HG03575 (cell line): ENCODE data around the gene KCNA10.

Experiments used
- ATAC-seq: cut with Tn5 transposase; IDR thresholded peaks from one replicate; pipeline ENCODE4 v1.9.1; 2021; ENCODE audit not compliant: unreplicated experiment, insufficient number of reproducible peaks, low FRiP score; ENCODE audit errors: extremely low read depth

The KCNA10 gene

DNA sequence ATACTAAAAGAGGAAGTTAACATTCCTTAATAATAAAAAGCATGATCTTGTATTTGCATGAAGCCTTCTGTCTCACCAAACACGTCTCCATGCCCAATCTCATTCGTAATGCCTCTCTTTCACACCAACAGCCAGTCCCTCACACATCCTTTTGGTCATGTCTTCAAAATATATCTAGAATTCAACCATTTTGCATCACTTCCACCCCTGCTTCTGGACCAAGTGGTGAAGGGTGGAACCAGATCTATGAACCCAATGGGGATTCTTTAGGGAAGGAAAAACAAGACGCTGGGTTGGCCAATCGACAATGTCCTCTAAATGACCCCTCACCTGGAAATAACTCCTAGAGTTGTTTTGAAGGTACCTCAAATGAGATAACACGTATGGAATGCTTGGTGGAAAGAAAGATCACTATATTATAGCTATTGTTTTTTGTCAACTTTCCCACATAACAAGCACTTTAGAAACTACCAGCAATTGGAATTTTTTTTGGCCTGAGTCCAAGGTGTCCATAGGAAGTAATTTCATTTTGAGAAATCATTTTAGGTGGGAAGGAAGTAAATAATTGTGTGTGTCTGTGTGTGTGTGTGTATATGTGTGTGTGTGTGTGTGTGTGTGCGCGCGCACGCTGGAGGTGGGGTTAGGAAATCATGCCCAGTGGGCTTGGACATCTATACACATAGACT is at the start of gene KCNA10:
KCNA10 (minus strand) TSS at position 51 of the 686 bp plus-strand sequence. CDS start 388 bp downstream, outside the sequence.
- no peak for ATAC-seq

DNA sequence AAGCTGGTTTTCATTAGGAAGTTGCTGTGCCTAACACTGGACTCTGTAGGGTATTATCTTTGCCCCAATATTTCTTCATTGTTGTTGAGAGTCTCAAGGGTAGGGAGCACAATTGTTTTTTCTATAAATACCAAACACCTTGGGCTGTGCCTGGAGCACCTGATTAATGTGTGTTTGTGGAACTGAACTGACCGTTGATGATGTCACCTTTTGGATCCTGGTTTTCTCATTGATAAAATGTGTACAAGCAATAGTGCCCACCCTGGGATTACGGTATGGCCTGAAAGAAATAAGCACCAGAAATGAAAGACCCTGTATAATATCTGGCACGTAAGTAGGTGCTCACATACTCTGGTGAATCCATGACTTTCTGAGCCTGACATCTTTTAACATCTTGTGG is 47.9 kb upstream of the KCNA10 start:
- no peak for ATAC-seq

DNA sequence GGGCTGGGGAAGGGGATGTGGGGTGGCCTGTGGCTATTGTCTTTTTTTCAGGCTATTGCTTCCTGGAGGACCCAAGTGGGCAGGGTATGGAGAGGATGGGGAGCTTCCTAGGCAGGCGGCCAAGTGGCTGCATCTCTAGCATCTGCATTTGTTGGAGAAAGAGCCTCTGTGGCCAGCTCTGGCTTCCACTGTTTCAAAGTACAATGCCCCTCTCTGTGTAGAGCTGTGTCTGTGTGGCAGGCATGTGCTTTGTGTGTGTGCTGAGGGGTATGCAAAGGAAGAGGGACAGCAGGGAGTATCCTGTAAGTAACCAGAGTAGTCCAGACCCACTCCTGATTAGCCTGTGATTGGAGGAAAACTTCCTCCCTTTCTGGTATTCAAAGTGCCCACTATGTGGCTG is 46.6 kb upstream of the KCNA10 start:
- ATAC-seq, result no peak

DNA sequence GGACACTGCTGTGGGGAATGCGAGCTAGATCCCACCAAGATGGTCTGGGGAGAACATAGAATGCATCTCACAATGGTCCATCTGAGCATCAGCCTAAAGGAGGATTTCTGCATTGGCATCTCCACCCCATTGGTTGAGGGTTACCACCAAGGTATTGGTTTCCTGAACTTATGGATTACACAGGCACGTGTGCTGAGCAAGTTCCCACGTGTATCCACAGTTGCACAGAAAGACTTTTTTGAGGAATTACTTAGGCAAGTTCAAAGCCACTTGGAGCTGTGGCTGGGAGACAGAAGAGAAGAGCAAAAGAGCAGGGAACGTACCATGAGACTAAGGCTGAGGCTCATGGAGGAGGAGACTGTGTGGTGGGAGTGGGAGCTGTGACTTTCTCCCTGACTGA is 44.1 kb upstream of the KCNA10 start:
- no peak for ATAC-seq

DNA sequence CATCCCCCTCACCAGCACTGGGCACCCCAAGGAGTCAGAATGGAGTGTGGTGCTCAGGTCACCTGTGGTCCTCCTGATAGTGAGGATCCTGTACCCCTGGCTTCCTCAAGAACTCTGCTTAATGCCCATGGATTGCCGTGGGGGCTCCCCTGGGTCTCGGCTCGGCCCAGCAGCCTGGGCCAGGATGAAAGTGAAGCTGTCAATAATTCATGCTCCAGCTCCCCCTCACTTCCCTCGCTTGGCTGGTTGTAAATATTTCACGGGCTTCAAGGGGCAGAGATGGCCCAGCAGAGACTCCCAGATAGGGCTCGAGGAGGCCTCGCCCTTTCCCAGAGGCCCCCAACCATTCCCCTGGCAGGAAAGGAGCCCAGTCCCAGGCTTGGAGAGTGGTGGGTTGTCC is 42.6 kb upstream of the KCNA10 start:
- no peak for ATAC-seq

DNA sequence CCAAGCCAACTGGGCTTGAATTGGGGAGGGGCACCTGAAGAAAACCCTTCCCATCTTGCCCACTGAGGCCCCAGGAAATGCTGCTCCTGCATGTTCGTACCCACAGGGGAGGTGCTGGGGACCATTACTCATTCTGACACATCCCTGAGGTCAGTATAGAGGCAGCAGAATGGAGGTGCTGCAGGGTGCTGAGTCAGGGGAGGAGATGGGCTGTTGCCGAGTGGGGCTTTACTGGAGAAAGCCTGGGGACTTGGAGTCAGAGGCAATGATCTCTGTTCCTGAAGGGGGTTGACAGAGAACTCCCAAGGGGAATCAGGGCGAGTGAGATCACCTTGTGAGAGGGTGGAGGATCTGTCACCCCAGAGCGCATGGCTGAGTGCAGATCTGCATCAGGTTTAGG is 40.2 kb upstream of the KCNA10 start:
- no peak for ATAC-seq

DNA sequence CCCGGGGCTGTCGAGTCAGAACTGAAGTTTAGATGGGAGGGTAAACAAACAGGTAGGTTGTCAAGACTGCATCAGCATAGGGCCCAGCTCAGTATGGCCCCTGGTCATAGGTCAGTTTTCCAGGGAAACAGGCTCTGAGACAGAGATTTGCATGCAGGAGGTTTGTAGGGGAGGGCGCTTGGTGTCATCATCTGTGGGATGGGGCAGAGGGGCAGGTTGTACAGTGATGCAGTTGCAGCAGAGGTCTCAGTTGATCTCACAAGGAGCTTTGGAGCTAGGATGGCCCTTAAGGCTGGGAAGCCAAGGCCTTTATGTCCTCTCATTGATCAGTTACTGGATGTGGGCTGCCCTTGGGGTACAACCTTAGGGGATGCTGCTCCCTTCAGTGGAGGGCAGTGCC is 38.5 kb upstream of the KCNA10 start:
- ATAC-seq, result no peak

DNA sequence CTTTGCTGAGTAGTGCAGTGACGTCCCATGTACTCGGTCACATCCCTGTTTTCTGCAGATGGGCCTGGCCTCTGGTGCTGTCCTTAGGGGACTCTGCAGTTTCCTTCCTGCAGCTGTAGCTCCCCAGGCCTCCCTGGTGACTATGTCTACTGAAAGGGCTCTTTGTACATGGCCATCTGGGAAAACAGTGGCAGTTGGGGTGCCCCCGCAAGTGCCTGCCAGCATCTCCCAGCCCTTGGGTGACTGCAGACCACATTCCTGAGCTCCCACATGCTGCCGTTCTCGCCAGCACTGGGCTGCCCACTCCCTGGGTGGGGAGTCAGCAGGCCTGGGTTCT is 37.5 kb upstream of the KCNA10 start:
- ATAC-seq, result no peak

DNA sequence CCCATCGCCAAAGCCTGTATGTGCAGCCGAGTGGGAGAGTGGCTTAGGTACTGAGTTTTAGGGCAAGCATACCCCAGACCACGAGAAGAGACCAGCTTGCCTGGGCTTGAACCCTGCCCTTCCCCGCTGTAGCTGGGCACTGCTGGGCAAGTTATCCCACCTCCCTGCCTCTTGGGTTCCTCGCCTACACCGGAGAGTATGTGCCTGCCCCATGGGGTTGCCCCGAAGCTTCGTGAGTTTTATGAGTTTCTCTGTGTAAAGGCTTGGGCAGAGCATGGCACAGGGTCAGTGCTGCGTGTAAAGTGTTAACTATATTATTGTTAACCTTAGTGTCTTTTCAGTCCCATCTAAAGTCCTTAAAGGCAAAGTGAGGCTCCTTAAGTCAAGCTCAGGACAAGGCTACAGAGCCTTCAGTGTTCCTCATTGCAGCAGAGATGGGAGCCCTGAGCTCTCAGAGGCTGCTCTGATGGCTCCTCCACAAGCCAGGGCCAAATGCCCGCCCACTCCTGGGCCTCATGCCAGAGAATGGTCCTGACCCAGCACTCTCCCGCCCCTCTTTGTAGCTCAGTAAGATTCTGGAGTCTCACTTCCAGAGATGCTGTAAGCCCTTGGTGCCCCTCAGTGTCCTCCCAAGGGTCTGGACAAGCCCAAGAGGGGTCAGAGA is 37.0 kb upstream of the KCNA10 start:
- no peak for ATAC-seq

DNA sequence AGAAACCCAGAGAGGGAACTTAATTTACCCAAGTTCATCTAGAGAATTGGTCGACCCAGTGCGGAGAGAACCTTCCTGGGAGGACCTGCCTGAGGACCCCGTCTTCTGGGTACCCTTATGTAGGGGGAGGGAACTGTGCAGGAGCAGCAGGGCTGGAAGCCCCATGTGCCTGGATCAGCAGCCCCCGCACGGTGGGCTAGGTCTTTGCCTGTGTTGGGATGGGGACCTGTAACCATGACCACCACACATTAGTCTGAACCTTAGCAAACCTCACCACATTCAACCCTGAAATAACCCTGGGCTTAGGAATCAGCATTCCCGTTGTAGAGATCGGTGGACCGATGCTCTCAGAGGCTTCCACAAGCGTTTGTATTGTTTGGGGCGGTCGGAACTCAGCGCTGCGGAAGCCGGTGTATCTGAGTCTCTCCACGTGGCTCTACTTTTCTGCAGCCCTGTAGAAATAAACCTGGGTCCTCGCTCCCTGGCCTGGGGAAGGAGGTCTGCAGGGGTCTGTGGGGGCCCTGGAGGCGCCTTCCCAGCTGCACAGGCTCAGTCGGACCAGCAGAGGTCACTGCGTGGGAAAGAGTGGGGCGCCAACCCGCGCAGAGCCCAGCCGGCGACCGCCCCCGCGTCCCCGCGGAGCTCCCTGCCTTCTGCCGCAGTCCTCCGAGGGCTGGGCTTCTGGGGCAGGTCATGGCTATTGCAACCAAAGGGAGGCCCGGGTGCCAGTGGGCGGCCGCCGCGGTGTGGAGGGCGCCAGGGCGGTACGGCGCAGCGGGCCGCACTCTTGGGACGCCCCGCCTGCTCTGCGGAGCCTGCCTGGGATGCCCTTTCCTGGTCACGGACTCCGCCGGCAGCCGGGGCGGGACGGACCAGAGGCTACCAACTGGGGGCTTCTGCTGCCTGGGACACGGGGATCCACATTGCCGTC is 36.2 kb upstream of the KCNA10 start:
- ATAC-seq, result no peak

DNA sequence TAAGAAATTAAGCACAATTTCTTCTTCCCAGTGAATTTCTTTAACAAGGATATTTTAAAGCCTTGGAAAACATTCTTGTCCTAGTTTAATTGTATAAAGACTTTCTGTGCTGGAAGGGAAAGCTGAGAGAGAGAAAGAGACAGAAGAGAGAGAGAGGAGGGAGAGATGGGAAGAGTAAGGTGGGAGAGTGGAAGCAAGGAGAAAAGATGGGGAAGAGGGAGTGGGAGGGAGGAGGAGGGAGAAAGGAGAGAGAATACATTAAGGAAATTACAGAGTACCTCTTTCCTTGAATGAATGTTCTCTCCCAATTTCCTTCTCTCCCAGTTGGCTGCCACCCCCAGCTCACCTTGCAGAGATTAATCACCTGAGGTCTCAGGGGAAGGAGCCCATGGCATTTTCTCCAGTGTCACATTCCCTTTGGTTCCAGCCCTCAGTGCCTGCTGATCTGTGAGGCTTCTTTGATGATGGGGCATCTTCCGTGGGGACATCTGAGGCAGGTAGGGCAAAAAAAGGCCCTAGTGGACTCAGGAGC is 32.4 kb upstream of the KCNA10 start:
- no peak for ATAC-seq

DNA sequence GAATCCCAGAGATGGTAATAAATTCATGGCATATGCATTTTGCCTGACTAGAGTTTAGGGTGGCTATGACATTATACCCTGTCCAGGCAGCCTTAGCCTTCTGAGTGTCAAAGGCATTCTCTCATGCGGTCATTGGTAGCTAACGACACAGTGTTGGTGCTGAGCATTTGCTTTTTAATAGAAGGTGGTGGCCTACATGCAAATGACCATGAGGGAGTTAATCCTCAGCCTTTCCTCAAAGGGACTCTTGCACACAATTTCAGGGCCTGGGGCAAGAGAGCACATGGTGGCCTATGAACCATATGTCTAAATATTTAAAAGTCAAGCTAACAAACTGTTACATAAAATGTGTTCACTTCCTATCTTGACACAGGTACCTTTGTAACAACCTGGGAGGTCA is 30.9 kb upstream of the KCNA10 start:
- ATAC-seq, result no peak

DNA sequence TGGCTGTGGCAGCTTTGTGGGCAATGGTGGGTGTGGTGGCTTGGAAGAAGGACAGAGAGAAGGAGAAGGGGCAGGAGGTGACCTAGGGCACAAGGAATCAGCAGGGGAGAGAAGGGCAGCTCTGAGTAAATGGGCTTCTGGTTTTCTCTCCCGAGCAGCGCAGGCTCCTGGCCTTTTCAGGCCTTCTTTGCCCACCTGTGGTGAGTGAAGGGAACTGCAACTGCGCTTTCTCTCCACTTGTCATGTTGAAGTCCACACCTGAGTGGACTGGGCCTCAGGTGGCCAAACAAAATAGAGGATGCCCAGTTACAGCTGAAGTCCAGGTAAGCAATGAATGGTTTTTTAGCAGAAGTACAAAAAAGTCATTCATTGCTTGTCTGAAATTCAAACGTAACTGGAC is 29.4 kb upstream of the KCNA10 start:
- ATAC-seq, result no peak

DNA sequence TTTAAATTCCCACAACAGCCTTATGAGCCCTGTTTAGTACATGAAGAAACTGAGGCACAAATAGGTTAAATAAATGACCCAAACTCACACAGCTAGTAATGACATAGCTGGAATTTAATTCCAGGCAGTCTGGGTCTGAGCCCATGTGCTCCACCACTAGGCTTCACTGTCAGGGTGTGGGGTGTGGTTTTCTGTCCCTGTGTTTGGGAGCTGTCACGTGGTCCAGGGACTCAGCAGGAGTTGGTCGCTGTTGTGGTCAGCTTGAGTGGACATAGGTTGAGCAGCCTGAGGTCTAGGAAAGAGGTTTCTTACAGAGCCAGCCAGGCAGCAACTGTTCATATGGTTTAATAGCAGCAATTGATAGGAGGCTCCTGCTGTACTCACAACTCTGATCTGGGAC is 28.0 kb upstream of the KCNA10 start:
- no peak for ATAC-seq

DNA sequence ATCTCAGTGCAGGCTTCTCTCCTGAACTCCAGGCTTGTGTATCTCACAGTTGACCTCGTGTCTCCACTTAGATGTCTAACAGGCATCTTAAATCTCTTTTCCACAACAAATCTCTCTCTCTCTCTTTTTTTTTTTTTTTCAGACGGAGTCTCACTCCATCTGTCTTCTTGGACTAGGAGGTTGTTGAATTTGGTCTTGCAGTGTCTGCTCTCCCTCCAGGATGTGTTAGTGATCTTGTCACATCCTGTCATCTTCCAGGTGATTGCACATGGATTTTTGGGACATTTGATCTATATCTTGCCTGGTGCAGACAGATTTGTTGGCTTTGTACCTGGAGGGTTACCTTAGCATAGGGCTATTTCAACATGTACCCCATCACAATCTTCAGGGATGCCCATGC is 26.5 kb upstream of the KCNA10 start:
- ATAC-seq, result no peak

DNA sequence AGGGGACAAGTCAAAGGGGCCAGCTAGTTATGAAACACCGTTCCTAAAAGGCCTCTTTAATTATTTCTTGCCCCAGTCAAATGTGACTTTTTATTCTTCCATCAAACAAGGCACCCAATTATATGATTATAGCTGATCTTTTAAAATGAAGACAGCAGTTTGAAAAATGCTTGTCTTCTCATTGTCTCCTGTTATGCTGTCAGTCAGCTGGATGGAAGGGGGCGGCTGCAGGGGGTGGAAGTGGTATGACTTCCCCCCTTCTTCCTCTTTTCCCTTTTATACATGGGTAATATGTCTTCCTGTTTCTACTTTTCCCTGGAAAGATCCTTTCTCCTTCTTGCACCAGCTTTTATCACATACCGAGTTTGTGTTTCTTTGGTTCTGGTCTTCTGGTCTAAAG is 25.8 kb upstream of the KCNA10 start:
- no peak for ATAC-seq

DNA sequence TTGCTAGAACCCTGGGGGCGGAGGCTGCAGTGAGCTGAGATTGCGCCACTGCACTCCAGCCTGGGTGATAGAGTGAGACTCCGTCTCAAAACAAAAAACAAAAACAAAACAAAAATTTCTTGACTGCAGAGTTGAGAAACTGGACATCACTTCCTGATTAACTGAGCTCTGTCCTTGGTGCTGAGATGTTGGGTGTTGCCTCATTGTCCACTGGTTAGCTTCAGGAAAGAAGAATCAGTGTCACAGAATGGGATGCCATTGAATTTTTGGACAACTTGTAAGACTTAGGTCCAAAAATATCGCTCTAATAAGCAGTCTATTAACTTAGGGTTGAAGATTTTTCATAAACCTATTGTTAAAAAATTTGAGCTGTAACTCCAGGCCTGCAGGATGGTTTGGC is 23.8 kb upstream of the KCNA10 start:
- no peak for ATAC-seq

DNA sequence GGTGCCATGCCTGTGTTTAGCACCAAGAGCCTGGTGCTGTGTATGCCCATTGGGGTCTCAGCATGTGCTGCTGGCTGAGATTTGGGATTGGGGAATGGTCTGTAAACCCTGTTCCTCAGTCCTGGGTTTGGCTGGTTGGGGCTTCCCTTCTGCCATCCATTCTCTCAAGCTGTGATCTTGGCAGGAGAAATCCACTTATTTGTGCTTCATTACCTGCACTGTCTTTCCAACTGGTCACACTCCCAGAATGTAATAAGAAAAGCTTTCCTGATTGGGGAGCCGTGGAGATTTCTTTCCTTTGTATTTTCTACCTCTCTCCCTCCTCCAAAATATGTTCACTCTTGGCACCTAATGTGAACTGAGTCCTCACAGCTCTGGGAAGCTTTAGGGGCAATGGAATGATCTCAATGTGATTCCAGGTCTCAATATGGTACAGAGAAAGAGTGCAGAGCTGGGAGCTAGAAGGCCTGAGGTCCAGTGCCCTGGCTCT is 23.0 kb upstream of the KCNA10 start:
- ATAC-seq, result no peak

DNA sequence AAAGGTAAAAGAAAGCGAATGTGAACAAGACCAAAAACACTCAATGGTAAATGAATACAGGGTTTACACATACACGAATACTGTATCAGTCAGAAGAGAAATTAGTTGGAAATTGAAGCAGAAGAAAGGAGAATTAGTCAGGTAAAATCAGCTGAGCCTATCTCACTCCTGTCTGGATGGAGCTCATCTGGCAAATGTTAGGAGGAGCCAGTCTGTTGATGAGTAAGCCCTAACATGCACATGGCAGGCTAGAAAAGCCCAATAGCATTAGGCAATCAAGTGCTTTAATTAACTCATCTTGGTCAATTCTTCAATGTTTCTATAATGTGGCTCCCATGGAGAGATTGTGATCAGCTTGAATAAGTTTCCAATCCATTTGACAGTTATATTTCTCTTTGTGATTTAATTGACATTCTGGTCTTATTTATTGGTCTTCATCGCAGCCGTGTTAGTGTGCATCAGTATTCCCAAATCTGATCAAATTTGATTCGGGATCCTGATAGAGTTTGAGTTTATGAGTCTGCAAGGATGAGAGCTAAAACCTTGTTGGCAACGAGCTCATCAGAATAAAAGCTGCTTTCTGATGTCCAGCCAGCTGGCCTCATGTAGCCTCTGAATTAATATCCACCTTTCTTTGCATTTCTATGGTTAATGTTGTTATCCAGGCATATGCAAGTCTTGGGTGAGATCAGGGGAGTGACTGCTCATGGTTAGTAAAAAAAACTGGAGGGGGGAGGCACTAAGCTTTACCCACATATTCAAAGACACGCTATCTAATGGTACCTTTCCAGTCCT is 22.1 kb upstream of the KCNA10 start:
- no peak for ATAC-seq
